Measurements from ENCODE around the gene EEIG1.

DNA sequence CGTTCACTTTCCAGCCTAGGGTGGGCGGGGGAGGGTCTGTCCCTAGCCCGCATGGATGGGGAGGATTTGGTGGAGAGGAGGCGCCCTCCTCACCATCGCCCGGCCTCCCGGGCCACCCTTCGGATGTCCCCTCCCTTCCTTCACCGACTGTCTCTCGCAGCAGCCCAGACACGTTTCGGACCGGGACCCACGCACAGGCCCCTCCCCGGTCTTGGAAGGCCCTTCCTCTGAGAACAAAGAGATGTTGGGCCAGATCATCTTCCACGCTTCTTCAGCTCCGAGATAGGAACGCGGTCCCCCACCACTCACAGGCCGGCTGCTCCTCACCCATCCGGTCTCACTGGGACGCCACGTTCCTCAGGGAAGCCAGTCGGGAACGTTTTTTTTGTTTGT is 42.5 kb downstream of the EEIG1 start:
- TF ChIP-seq CTCF (IDR thresholded peaks at IDR 0.05) (no peak), POLR2A (IDR thresholded peaks at IDR 0.05) (no peak)

All from lower leg skin (tissue), 3 donors.